Heart left ventricle (tissue), 13 donors: ENCODE results near the gene C14orf119.

Experiments used
- CTCF ChIP-seq, 12 donors: fragments of 200-600 bp; sonication (generic) in 4 of 12; IDR thresholded peaks; one replicate each; pipeline versions ENCODE4 v1.5.0 to v1.8.0; 2018 to 2022; ENCODE audit warnings: antibody characterized with exemption in 12 of 12, mild to moderate bottlenecking in 5 of 12
- POLR2A ChIP-seq, 2 donors: fragments of 450-650 bp; IDR thresholded peaks; one replicate each; pipeline ENCODE4 v1.6.1; 2017; ENCODE audit warnings: antibody characterized with exemption in 2 of 2, mild to moderate bottlenecking in 2 of 2, moderate library complexity in 2 of 2
- donor health status: ischemic (EF 13 %, LVEDD 7.1; RV severe dilation, severe dysfunction).
- donor health status: DM: no; HTN: yes; CAD: no.
- donor health status: DM: no; HTN: no; CAD: no.
- donor health status: ischemic (EF 25% LVEDD 6.9; RV normal size, moderate dysfunction).
- donor health status: ischemic (EF 25% LVEDD 5.7; RV mildly dilated, moderate dysfunction).
- donor health status: ischemic (EF 35%, LVEDD 5.7; RV mildly dilated, moderate dysfunction).
- donor health status: nonischemic (EF 11% LVEDD 7.7; RV severe dilation, severe dysfunction).
- donor health status: DM: yes; HTN: yes; CAD: no.
- donor health status: PGD.
- donor health status: ischemic (EF 29% LVEDD 5.4; RV normal size, mild dysfunction).
- donor health status: nonischemic (EF 23%, LVEDD 6.1; RV moderate dilation, normal function).

- TF ChIP-seq CTCF (IDR thresholded peaks at IDR 0.05) (no peak), POLR2A (IDR thresholded peaks at IDR 0.05) (no peak)
Observed at GRCh38 chr14:23123419-23123818, 28.1 kb downstream of the C14orf119 start.
